ENCODE results near the gene SH3D19.

SH3D19 gene

DNA sequence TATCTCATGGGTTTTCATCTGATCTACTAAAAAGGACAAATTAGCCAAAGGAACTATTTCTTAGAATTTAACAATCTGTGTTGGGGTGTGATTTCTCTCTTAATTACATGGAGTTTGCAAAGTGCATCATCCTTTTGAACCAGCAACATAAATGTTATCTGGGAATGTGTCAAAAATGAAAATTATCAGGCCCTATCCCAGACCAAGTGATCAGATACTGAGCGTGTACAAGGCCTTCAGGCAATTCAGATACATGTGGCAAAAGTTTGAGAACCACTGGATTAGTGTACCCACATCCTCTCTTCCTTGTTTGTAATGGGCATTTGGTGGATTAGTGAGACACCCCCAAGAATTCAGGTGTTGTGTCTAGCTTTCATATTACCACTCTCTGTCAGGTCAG lies 3.8 kb downstream of the SH3D19 start:
- no peaks in the 10 kb centered on the region for H3K27me3 ChIP-seq (ENCODE audit: low read length)
- no peak for TF ChIP-seq EZH2phosphoT487 (conservative IDR thresholded peaks at IDR 0.05; ENCODE audit: low read length)
- TF ChIP-seq, protein P1, sequence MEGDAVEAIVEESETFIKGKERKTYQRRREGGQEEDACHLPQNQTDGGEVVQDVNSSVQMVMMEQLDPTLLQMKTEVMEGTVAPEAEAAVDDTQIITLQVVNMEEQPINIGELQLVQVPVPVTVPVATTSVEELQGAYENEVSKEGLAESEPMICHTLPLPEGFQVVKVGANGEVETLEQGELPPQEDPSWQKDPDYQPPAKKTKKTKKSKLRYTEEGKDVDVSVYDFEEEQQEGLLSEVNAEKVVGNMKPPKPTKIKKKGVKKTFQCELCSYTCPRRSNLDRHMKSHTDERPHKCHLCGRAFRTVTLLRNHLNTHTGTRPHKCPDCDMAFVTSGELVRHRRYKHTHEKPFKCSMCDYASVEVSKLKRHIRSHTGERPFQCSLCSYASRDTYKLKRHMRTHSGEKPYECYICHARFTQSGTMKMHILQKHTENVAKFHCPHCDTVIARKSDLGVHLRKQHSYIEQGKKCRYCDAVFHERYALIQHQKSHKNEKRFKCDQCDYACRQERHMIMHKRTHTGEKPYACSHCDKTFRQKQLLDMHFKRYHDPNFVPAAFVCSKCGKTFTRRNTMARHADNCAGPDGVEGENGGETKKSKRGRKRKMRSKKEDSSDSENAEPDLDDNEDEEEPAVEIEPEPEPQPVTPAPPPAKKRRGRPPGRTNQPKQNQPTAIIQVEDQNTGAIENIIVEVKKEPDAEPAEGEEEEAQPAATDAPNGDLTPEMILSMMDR (IDR thresholded peaks at IDR 0.05; ENCODE audit: insufficient read depth, low read length, poor library complexity, severe bottlenecking) = no peak
- H3K4me2 ChIP-seq (ENCODE audit: low read depth, low read length, poor library complexity, severe bottlenecking) = no peak overlapping the region
- no peaks in the 10 kb centered on the region for H3F3A ChIP-seq (ENCODE audit: insufficient read depth)
- H3K9me2 ChIP-seq (replicated peaks; ENCODE audit: insufficient read depth, low read length) = no peaks in the 10 kb centered on the region
- H4K20me1 ChIP-seq (ENCODE audit: low read depth, low read length) = no peaks in the 10 kb centered on the region
- H2AFZ ChIP-seq (ENCODE audit: low read depth, low read length, severe bottlenecking) = no peak overlapping the region
- H3K79me2 ChIP-seq (ENCODE audit: insufficient read depth, low read length) = no peaks in the 10 kb centered on the region
- H3K9ac ChIP-seq (ENCODE audit: low read length) = no peak overlapping the region
- H3K4me3 ChIP-seq (ENCODE audit: insufficient read depth, low read length, poor library complexity, severe bottlenecking) = no peak overlapping the region
- no peaks in the 10 kb centered on the region for H3K9me3 ChIP-seq (ENCODE audit: insufficient read depth, low read length)
- H3K36me3 ChIP-seq (ENCODE audit: low read length) = no peaks in the 10 kb centered on the region
- no peak overlapping the region for H3K27ac ChIP-seq (ENCODE audit: low read depth, low read length)

DNA sequence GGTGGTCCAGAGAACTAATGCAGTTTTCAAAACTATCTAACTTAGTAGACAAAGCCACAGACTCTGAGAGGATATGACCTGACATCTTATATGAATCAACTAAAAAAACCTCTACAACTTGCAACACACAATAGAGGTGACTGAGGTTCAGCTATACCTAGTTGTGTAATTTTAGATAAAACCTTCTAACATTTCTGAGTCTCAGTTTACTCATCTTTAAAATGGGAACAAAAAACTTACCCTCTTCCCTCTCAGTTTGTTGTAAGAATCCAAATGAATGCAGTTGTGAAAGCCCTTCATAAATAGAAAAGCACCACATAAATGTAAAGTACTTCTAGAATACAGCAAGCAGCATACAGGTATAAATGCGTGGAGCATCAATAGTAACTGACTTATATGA lies 5.9 kb downstream of the SH3D19 start:
- no peak overlapping the region for H3K9ac ChIP-seq (ENCODE audit: low read length)
- H3K79me2 ChIP-seq (ENCODE audit: insufficient read depth, low read length) = no peaks in the 10 kb centered on the region
- no peak overlapping the region for H3K4me3 ChIP-seq (ENCODE audit: insufficient read depth, low read length, poor library complexity, severe bottlenecking)
- no peaks in the 10 kb centered on the region for H3K27me3 ChIP-seq (ENCODE audit: low read length)
- no peak overlapping the region for H3K27ac ChIP-seq (ENCODE audit: low read depth, low read length)
- no peak overlapping the region for H2AFZ ChIP-seq (ENCODE audit: low read depth, low read length, severe bottlenecking)
- no peaks in the 10 kb centered on the region for H3K36me3 ChIP-seq (ENCODE audit: low read length)
- H3K9me3 ChIP-seq (ENCODE audit: insufficient read depth, low read length) = no peaks in the 10 kb centered on the region
- H3F3A ChIP-seq (ENCODE audit: insufficient read depth) = no peaks in the 10 kb centered on the region
- TF ChIP-seq, protein P1 (IDR thresholded peaks at IDR 0.05; ENCODE audit: insufficient read depth, low read length, poor library complexity, severe bottlenecking) = no peak
- TF ChIP-seq EZH2phosphoT487 (conservative IDR thresholded peaks at IDR 0.05; ENCODE audit: low read length) = no peak
- H3K4me2 ChIP-seq (ENCODE audit: low read depth, low read length, poor library complexity, severe bottlenecking) = no peak overlapping the region
- H4K20me1 ChIP-seq (ENCODE audit: low read depth, low read length) = no peaks in the 10 kb centered on the region
- no peaks in the 10 kb centered on the region for H3K9me2 ChIP-seq (replicated peaks; ENCODE audit: insufficient read depth, low read length)

DNA sequence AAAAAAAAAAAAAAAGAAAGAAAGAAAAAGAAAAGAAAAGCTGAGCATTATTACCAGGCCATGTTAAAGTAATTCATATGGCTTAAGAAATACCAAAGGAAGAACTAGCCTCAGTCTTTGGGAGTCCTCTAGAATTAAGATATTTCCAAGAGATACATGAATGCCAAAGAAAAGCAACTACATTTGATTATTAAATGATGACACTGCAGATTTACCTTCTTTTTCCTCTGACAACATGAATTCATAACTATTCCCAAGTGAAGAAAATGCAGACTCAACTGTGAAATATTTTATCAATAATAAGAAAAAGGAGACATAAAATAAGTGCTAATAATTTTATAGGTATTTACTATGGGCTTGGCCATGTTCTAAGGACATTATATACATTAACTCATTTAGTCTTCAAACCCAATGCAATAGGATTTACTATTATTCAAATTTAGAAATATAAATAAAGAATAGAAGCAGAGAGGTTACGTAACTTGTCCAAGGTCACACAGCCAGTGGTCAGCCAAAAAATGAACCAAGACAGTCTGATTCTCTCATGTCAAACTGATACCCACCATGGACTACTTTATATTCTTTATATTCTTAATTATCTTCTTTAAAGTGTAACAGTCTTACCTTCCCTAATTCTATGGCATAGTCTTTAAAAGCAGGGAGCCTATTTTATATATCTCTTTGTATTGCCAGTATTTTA lies 6.9 kb downstream of the SH3D19 start:
- H3K4me3 ChIP-seq (ENCODE audit: insufficient read depth, low read length, poor library complexity, severe bottlenecking) = no peak overlapping the region
- TF ChIP-seq, protein P1 (IDR thresholded peaks at IDR 0.05; ENCODE audit: insufficient read depth, low read length, poor library complexity, severe bottlenecking) = no peak
- no peak for TF ChIP-seq EZH2phosphoT487 (conservative IDR thresholded peaks at IDR 0.05; ENCODE audit: low read length)
- H3K9me2 ChIP-seq (replicated peaks; ENCODE audit: insufficient read depth, low read length) = no peaks in the 10 kb centered on the region
- H3K9me3 ChIP-seq (ENCODE audit: insufficient read depth, low read length) = no peaks in the 10 kb centered on the region
- H3K4me2 ChIP-seq (ENCODE audit: low read depth, low read length, poor library complexity, severe bottlenecking) = no peak overlapping the region
- no peaks in the 10 kb centered on the region for H3K79me2 ChIP-seq (ENCODE audit: insufficient read depth, low read length)
- no peaks in the 10 kb centered on the region for H3F3A ChIP-seq (ENCODE audit: insufficient read depth)
- no peaks in the 10 kb centered on the region for H4K20me1 ChIP-seq (ENCODE audit: low read depth, low read length)
- H3K27ac ChIP-seq (ENCODE audit: low read depth, low read length) = no peak overlapping the region
- no peaks in the 10 kb centered on the region for H3K27me3 ChIP-seq (ENCODE audit: low read length)
- H2AFZ ChIP-seq (ENCODE audit: low read depth, low read length, severe bottlenecking) = no peak overlapping the region
- H3K9ac ChIP-seq (ENCODE audit: low read length) = no peak overlapping the region
- H3K36me3 ChIP-seq (ENCODE audit: low read length) = no peaks in the 10 kb centered on the region
